ENCODE results near the gene PHKB.

The PHKB gene

GRCh38 chr16:47486856-47487255, 25.7 kb downstream of the PHKB start:
- Histone ChIP-seq H3K36me3 (ENCODE audit: low read depth) (peaks cover 8% of the 10 kb centered on the region; the same call in 1 of the 2 replicates), H3K4me1 (ENCODE audit: insufficient read depth, poor library complexity, severe bottlenecking) (no peaks in the 10 kb centered on the region), H3K27me3 (ENCODE audit: insufficient read depth, poor library complexity, severe bottlenecking) (no peaks in the 10 kb centered on the region), H3K9me3 (ENCODE audit: severe bottlenecking) (peaks cover 23% of the 10 kb centered on the region), H3K27ac (ENCODE audit: poor library complexity, severe bottlenecking) (no peak overlapping the region), H3K4me3 (ENCODE audit: severe bottlenecking) (no peak overlapping the region)
- DNase-seq (ENCODE audit: low spot score) (no peak), ATAC-seq (ENCODE audit: low read depth) (no peak)
- TF ChIP-seq CTCF (IDR thresholded peaks at IDR 0.05; ENCODE audit: poor library complexity, severe bottlenecking): no peak

- Histone ChIP-seq H3K4me3 (ENCODE audit: severe bottlenecking) (no peak overlapping the region), H3K27me3 (ENCODE audit: insufficient read depth, poor library complexity, severe bottlenecking) (no peaks in the 10 kb centered on the region), H3K36me3 (ENCODE audit: low read depth) (peaks cover 8% of the 10 kb centered on the region; the same call in 1 of the 2 replicates), H3K9me3 (ENCODE audit: severe bottlenecking) (peaks cover 23% of the 10 kb centered on the region), H3K4me1 (ENCODE audit: insufficient read depth, poor library complexity, severe bottlenecking) (no peaks in the 10 kb centered on the region), H3K27ac (ENCODE audit: poor library complexity, severe bottlenecking) (no peak overlapping the region)
- TF ChIP-seq CTCF (IDR thresholded peaks at IDR 0.05; ENCODE audit: poor library complexity, severe bottlenecking): no peak
- DNase-seq (ENCODE audit: low spot score) (no peak), ATAC-seq (ENCODE audit: low read depth) (no peak)
Observed at GRCh38 chr16:47488051-47488450, 26.9 kb downstream of the PHKB start.

GRCh38 chr16:47490471-47490870, 29.3 kb downstream of the PHKB start:
- no peak for ATAC-seq (ENCODE audit: low read depth)
- no peaks in the 10 kb centered on the region for H3K4me1 ChIP-seq (ENCODE audit: insufficient read depth, poor library complexity, severe bottlenecking)

GRCh38 chr16:47492036-47492427, 30.9 kb downstream of the PHKB start:
- Histone ChIP-seq H3K4me1 (ENCODE audit: insufficient read depth, poor library complexity, severe bottlenecking) (no peaks in the 10 kb centered on the region), H3K4me3 (ENCODE audit: severe bottlenecking) (no peak overlapping the region), H3K27me3 (ENCODE audit: insufficient read depth, poor library complexity, severe bottlenecking) (no peaks in the 10 kb centered on the region), H3K27ac (ENCODE audit: poor library complexity, severe bottlenecking) (no peak overlapping the region), H3K9me3 (ENCODE audit: severe bottlenecking) (peaks cover 23% of the 10 kb centered on the region), H3K36me3 (ENCODE audit: low read depth) (peaks cover 8% of the 10 kb centered on the region; the same call in 1 of the 2 replicates)
- DNase-seq (ENCODE audit: low spot score) (no peak), ATAC-seq (ENCODE audit: low read depth) (no peak)
- TF ChIP-seq CTCF (IDR thresholded peaks at IDR 0.05; ENCODE audit: poor library complexity, severe bottlenecking): no peak

More at GRCh38 chr16:47490471-47490870, 29.3 kb downstream of the PHKB start:
- Histone ChIP-seq H3K27ac (ENCODE audit: poor library complexity, severe bottlenecking) (no peak overlapping the region), H3K27me3 (ENCODE audit: insufficient read depth, poor library complexity, severe bottlenecking) (no peaks in the 10 kb centered on the region), H3K9me3 (ENCODE audit: severe bottlenecking) (peaks cover 23% of the 10 kb centered on the region), H3K4me3 (ENCODE audit: severe bottlenecking) (no peak overlapping the region), H3K36me3 (ENCODE audit: low read depth) (peaks cover 8% of the 10 kb centered on the region; the same call in 1 of the 2 replicates)
- TF ChIP-seq CTCF (IDR thresholded peaks at IDR 0.05; ENCODE audit: poor library complexity, severe bottlenecking): no peak
- DNase-seq (ENCODE audit: low spot score): no peak

- no peaks in the 10 kb centered on the region for H3K27me3 ChIP-seq (ENCODE audit: insufficient read depth, poor library complexity, severe bottlenecking)
- H3K9me3 ChIP-seq (ENCODE audit: severe bottlenecking): peaks cover 23% of the 10 kb centered on the region
- peaks cover 12% of the 10 kb centered on the region for H3K36me3 ChIP-seq (ENCODE audit: low read depth)
- no peak for DNase-seq (ENCODE audit: low spot score)
- H3K27ac ChIP-seq (ENCODE audit: poor library complexity, severe bottlenecking): no peak overlapping the region
- H3K4me1 ChIP-seq (ENCODE audit: insufficient read depth, poor library complexity, severe bottlenecking): no peaks in the 10 kb centered on the region
- ATAC-seq (ENCODE audit: low read depth): no peak
- no peak for TF ChIP-seq CTCF (IDR thresholded peaks at IDR 0.05; ENCODE audit: poor library complexity, severe bottlenecking)
- no peak overlapping the region for H3K4me3 ChIP-seq (ENCODE audit: severe bottlenecking)
Observed at GRCh38 chr16:47492428-47493377, 31.6 kb downstream of the PHKB start.

Data from RWPE2 (cell line).